Omental fat pad (tissue), 4 donors: Measurements from ENCODE around the gene BICC1. TPM values are rescaled to one million over a fixed set of nuclear protein-coding genes. Genes with fewer than 3 reads are reported as not detected.

Source experiments
- ATAC-seq: fragments of 150-250 bp; one replicate; pipeline ENCODE4 v1.9.1; 2016; ENCODE audit warnings: mild to moderate bottlenecking, moderate library complexity; ENCODE audit not compliant: low FRiP score
- DNase-seq: peaks from one replicate; pipeline ENCODE4 v3.0.0-alpha.2; 2019; ENCODE audit warnings: low spot score
- CTCF ChIP-seq, 3 donors: fragments of 450-650 bp; IDR thresholded peaks; one replicate each; pipeline ENCODE4 v1.5.1; 2016 to 2017; ENCODE audit warnings: antibody characterized with exemption in 3 of 3, mild to moderate bottlenecking in 3 of 3, moderate library complexity in 2 of 3
- total RNA-seq, 4 donors: library from RNA; depleted of rRNA; stranded (reverse); fragments of >200 nt; gene quantifications; one replicate each; pipeline ENCODE4 v1.1.0, GENCODE V29; 2016

Gene BICC1
- total RNA-seq, 4 donors from 2014 or later = 14.8 to 44.6 (median 27.2) TPM

DNA sequence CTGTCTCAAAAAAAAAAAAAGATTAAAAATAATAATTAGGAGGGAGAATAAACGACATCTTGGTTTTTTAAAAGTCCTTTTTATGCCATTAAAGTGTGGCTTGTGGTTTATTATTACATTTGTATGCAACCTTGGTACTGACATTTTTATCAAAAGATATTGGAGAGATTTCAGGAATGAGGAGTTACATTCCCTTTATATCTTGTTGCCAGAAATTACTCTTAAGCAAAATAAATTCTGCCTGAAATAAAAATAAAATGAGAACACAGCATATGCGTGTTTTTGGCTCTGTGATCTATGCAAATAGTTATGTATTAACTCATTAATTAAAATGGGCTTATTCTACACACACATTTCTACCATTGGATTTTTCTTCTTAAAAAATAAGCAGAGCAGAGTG is 202.4 kb downstream of the BICC1 start:
- no peak for DNase-seq
- no peak for TF ChIP-seq CTCF (IDR thresholded peaks at IDR 0.05)
- no peak for ATAC-seq

DNA sequence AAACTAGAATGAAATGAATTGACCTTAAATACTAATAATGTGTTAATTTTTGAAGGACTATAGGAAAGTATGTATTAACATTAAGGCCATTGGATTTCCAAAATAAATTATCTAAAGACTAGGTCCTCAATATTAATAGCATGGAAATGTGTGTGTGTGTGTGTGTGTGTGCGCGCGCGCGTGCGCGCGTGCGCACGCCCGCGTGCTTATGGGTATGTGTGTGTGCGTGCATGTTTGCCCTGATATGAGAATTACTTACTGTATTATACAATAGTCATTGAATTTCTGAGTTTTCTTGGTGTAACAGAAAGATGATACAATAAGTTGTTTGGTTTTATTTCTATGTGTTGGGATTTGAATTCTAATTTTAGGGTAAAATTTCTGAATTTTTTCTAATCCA is 205.9 kb downstream of the BICC1 start:
- TF ChIP-seq CTCF (IDR thresholded peaks at IDR 0.05) = no peak
- DNase-seq (no peak), ATAC-seq (no peak)

GRCh38 chr10:58721601-58722281 is 209.1 kb downstream of the BICC1 start:
- TF ChIP-seq CTCF (IDR thresholded peaks at IDR 0.05) = no peak
- DNase-seq (no peak), ATAC-seq (no peak)

GRCh38 chr10:58723186-58723585 is 210.5 kb downstream of the BICC1 start:
- no peak for ATAC-seq
- DNase-seq = no peak
- no peak for TF ChIP-seq CTCF (IDR thresholded peaks at IDR 0.05)

DNA sequence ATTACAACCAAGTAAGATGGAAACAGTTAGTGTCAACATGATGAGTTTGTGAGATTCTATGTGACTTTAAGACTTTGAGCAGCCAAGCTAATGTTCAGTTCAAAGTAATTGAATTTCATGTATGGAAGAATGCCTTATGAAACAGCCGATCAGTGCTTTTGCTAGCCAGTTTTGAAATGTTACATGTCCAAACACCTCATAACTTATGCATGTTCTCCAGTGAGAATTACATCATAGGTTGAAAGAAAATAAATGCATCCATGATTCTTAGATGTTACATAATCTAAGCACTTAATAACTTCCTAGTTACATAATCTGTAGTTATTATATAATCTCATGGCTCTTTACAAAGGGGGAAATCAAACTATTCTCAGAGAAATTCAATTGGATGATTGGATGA is 211.3 kb downstream of the BICC1 start:
- TF ChIP-seq CTCF (IDR thresholded peaks at IDR 0.05) = no peak
- DNase-seq = no peak
- no peak for ATAC-seq

GRCh38 chr10:58724781-58725180 is 212.1 kb downstream of the BICC1 start:
- DNase-seq (no peak), ATAC-seq (no peak)
- TF ChIP-seq CTCF (IDR thresholded peaks at IDR 0.05) = no peak

DNA sequence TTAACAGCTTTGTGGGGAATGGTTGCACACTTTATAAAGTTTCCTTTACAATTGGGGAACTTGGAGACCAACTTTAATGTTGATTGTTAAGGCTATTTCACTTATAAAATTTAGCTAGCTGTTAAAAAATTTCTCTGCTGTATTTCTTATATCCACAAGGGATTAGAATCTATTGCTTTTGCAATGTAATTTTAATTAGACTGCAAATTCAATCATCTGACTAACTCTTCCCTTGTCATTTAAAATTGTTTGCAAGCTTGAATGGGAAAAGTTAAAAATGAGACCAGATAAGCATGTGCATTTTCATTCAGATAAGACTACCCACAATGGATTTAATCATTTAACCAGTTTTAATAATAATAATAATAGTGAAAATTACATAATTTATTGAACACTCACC is 213.2 kb downstream of the BICC1 start:
- no peak for TF ChIP-seq CTCF (IDR thresholded peaks at IDR 0.05)
- no peak for DNase-seq
- ATAC-seq = no peak
